GM12878 (cell line): Measurements from ENCODE around the gene TCP11.

Experiments
- CHD1 ChIP-seq: IDR thresholded peaks from 2 replicates; pipeline ENCODE4 v1.6.1; 2012; ENCODE audit warnings: low read depth, low read length, improper control_type of control experiment
- CTCF ChIP-seq, 3 experiments: IDR thresholded peaks in 2 of 3; conservative IDR thresholded peaks in 1 of 3; 2 replicates each; pipeline ENCODE4 v1.5.1; 2011; ENCODE audit warnings: low read depth in 3 of 3, low read length in 3 of 3, mild to moderate bottlenecking in 3 of 3, control low read depth in 2 of 3, moderate library complexity in 2 of 3, inconsistent platforms in 1 of 3, mixed read lengths in 1 of 3; ENCODE audit not compliant: control insufficient read depth in 2 of 3, insufficient read depth in 1 of 3; ENCODE audit errors: extremely low read depth in 1 of 3
- POLR2AphosphoS5 ChIP-seq: IDR thresholded peaks from 2 replicates; pipeline ENCODE4 v1.6.1; 2011; ENCODE audit warnings: mild to moderate bottlenecking, low read length, inconsistent platforms
- SUPT20H ChIP-seq: IDR thresholded peaks from 2 replicates; pipeline ENCODE4 v1.6.1; 2011; ENCODE audit warnings: low read depth, mild to moderate bottlenecking, low read length, moderate library complexity, borderline replicate concordance; ENCODE audit not compliant: control insufficient read depth
- USF2 ChIP-seq: IDR thresholded peaks from 2 replicates; pipeline ENCODE4 v1.6.1; 2011; ENCODE audit warnings: low read depth, low read length, improper control_type of control experiment, borderline replicate concordance
- ZNF274 ChIP-seq: IDR thresholded peaks from one replicate; pipeline ENCODE4 v1.8.0; 2011; ENCODE audit not compliant: insufficient read length, insufficient read depth
- TF ChIP-seq, protein P1 (sequence below): fragments of 150-350 bp; IDR thresholded peaks from 2 replicates; pipeline ENCODE4 v1.6.1; 2014; ENCODE audit warnings: mild to moderate bottlenecking, low read depth, low read length

DNA sequence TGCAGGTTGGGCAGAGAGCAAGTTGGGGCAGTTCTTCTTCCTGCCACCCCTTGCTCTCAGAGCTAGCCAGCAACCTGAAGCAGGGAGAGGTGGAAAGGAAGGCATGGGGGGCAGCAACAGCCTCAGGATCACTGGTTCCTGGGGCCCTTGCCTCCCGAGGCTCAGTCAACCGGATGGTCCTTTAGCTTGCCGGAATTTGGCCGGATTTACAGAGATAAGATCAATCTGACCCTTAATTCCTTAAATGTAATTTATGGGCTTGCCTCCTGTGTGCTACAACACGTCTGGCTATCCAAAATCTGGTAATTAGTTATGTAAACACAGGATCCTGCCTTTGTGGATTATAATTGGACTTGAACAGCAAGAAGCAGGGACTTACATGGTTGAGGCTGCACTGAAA lies 19.5 kb upstream of the TCP11 start:
- TF ChIP-seq CTCF (IDR thresholded peaks at IDR 0.05 in 2 of 3, conservative IDR thresholded peaks at IDR 0.05 in 1 of 3; ENCODE audit: control insufficient read depth in 2 of 3, extremely low read depth in 1 of 3, insufficient read depth in 1 of 3, low read depth in 3 of 3, low read length in 3 of 3), result no peak
- no peak for TF ChIP-seq POLR2AphosphoS5
- TF ChIP-seq ZNF274, result no peak
- no peak for TF ChIP-seq USF2
- TF ChIP-seq, protein P1, sequence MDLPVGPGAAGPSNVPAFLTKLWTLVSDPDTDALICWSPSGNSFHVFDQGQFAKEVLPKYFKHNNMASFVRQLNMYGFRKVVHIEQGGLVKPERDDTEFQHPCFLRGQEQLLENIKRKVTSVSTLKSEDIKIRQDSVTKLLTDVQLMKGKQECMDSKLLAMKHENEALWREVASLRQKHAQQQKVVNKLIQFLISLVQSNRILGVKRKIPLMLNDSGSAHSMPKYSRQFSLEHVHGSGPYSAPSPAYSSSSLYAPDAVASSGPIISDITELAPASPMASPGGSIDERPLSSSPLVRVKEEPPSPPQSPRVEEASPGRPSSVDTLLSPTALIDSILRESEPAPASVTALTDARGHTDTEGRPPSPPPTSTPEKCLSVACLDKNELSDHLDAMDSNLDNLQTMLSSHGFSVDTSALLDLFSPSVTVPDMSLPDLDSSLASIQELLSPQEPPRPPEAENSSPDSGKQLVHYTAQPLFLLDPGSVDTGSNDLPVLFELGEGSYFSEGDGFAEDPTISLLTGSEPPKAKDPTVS, result no peak
- TF ChIP-seq SUPT20H, result no peak
- no peak for TF ChIP-seq CHD1
